Endothelial cell of umbilical vein (primary cell): ENCODE data around the gene SNX18. TPM values are rescaled to one million over a fixed set of nuclear protein-coding genes. Genes with fewer than 3 reads are reported as not detected.

ENCODE experiments used
- BruUV-seq: library from RNA; stranded (reverse); fragments of 400-500 nt; replicated peaks from 2 replicates; lab custom pipeline; 2021; lab: Mats Ljungman, UMichigan
- CTCF ChIA-PET: fragments of 300-600, 350-600 bp; sonication (Branson Sonifier 250); formaldehyde crosslinking; loops from one replicate; lab custom pipeline; 2021; ENCODE audit warnings: antibody characterized with exemption, inconsistent platforms; lab: Charles Lee
- POLR2A ChIA-PET: fragments of 300-600, 350-600 bp; sonication (Branson Sonifier 250); formaldehyde crosslinking; loops from one replicate; lab custom pipeline; 2021; ENCODE audit warnings: antibody characterized with exemption, inconsistent platforms; lab: Charles Lee
- DNase-seq: peaks from one replicate; pipeline ENCODE4 v3.0.0-alpha.2; 2011; ENCODE audit warnings: low read depth, low spot score
- FAIRE-seq: peaks from 2 replicates; lab custom pipeline; 2011; peaks lifted over from hg19 to GRCh38; lab: Jason Lieb, UNC
- H2AFZ ChIP-seq: 2 replicates; pipeline ENCODE4 v1.6.0; 2012; ENCODE audit warnings: low read depth, low read length, control low read depth, inconsistent platforms
- H3K27ac ChIP-seq: 2 replicates; pipeline ENCODE4 v1.5.1; 2011; ENCODE audit warnings: low read depth, mild to moderate bottlenecking, control low read depth, low read length, moderate library complexity; ENCODE audit not compliant: insufficient read depth
- H3K27me3 ChIP-seq, 2 experiments: 2 replicates each; pipeline versions ENCODE4 v1.6.0 to v1.6.1; 2011; ENCODE audit warnings: low read length in 2 of 2, mixed read lengths in 1 of 2; ENCODE audit not compliant: control insufficient read depth in 2 of 2, insufficient read depth in 2 of 2
- H3K36me3 ChIP-seq, 2 experiments: 2 replicates in 1 of 2; 3 replicates in 1 of 2; pipeline ENCODE4 v1.5.1; 2011; ENCODE audit warnings: low read length in 2 of 2, mild to moderate bottlenecking in 1 of 2, moderate library complexity in 1 of 2; ENCODE audit not compliant: control insufficient read depth in 2 of 2, insufficient read depth in 2 of 2; ENCODE audit errors: extremely low read depth in 1 of 2
- H3K4me1 ChIP-seq: 3 replicates; pipeline ENCODE4 v1.5.1; 2011; ENCODE audit warnings: mild to moderate bottlenecking, low read length; ENCODE audit not compliant: control insufficient read depth, insufficient read depth; ENCODE audit errors: extremely low read depth
- H3K4me2 ChIP-seq: 2 replicates; pipeline ENCODE4 v1.6.1; 2011; ENCODE audit warnings: low read length, control low read depth, mixed read lengths; ENCODE audit not compliant: insufficient read depth
- H3K4me3 ChIP-seq, 3 experiments: fragments of 200-600 bp in 1 of 3; sonication (generic), shearing (Covaris generic) in 1 of 3; replicated peaks in 1 of 3; 2 replicates each; pipeline ENCODE4 v1.5.1; 2011 to 2016; ENCODE audit warnings: control low read depth in 3 of 3, low read length in 3 of 3, mild to moderate bottlenecking in 2 of 3, inconsistent platforms in 1 of 3, low read depth in 1 of 3, moderate library complexity in 1 of 3; ENCODE audit not compliant: insufficient read depth in 1 of 3
- H3K79me2 ChIP-seq: 2 replicates; pipeline ENCODE4 v1.6.0; 2012; ENCODE audit warnings: low read length, inconsistent platforms; ENCODE audit not compliant: control insufficient read depth, insufficient read depth
- H3K9ac ChIP-seq: replicated peaks from 2 replicates; pipeline ENCODE3; 2011; ENCODE audit warnings: low read length, control low read depth; ENCODE audit not compliant: insufficient read depth; ENCODE audit errors: extremely low read depth
- H3K9me1 ChIP-seq: replicated peaks from 3 replicates; pipeline ENCODE4 v1.6.0; 2011; ENCODE audit warnings: mild to moderate bottlenecking, low read length; ENCODE audit not compliant: control insufficient read depth, insufficient read depth; ENCODE audit errors: extremely low read depth
- H3K9me3 ChIP-seq: replicated peaks from 2 replicates; pipeline ENCODE4 v1.5.1; 2012; ENCODE audit warnings: low read length, inconsistent platforms; ENCODE audit not compliant: control insufficient read depth, insufficient read depth
- H4K20me1 ChIP-seq: replicated peaks from 2 replicates; pipeline ENCODE3; 2011; ENCODE audit warnings: mild to moderate bottlenecking, low read length; ENCODE audit not compliant: control insufficient read depth, insufficient read depth; ENCODE audit errors: extremely low read depth
- EZH2 ChIP-seq: IDR thresholded peaks from 2 replicates; pipeline ENCODE4 v1.6.1; 2012; ENCODE audit warnings: borderline replicate concordance, low read depth, mild to moderate bottlenecking, moderate library complexity, low read length, inconsistent platforms; ENCODE audit not compliant: severe bottlenecking
- FOS ChIP-seq: IDR thresholded peaks from 2 replicates; pipeline ENCODE4 v1.6.1; 2011; ENCODE audit warnings: mild to moderate bottlenecking, low read length, moderate library complexity, borderline replicate concordance; ENCODE audit not compliant: insufficient read depth
- GATA2 ChIP-seq: IDR thresholded peaks from 2 replicates; pipeline ENCODE4 v1.7.0; 2011; ENCODE audit warnings: low read depth, mild to moderate bottlenecking, moderate library complexity, mixed read lengths, low read length; ENCODE audit not compliant: insufficient read length, insufficient read depth
- JUN ChIP-seq: IDR thresholded peaks from 2 replicates; pipeline ENCODE4 v1.6.1; 2011; ENCODE audit warnings: borderline replicate concordance, low read depth; ENCODE audit not compliant: insufficient read length, insufficient read depth
- MYC ChIP-seq: IDR thresholded peaks from one replicate; pipeline ENCODE4 v1.6.1; 2011; ENCODE audit warnings: mild to moderate bottlenecking, low read depth, low read length
- POLR2A ChIP-seq: IDR thresholded peaks from 2 replicates; pipeline ENCODE4 v1.6.1; 2012; ENCODE audit warnings: low read depth, mild to moderate bottlenecking, control low read depth, low read length
- POLR2AphosphoS5 ChIP-seq: IDR thresholded peaks from 2 replicates; pipeline ENCODE4 v1.6.1; 2012; ENCODE audit warnings: low read depth, mild to moderate bottlenecking, control low read depth, low read length, moderate library complexity; ENCODE audit not compliant: insufficient read depth
- dilution Hi-C: fragments of 300-500 bp; cut with MboI; formaldehyde crosslinking; loops from one replicate; pipeline ENCODE4 v1.15.0; 2019; ENCODE audit warnings: low sequenced_read_pairs; ENCODE audit not compliant: extremely low pct_ligation_motif_present
- intact Hi-C: fragments of 100-400 bp; cut with micrococcal nuclease; formaldehyde crosslinking; loops from one replicate; pipeline ENCODE4 v1.10.0; 2022
- polyA plus RNA-seq, 4 experiments: library from polyadenylated mRNA; depleted of rRNA in 3 of 4; stranded (reverse) in 3 of 4; unstranded in 1 of 4; fragments of >200 nt; gene quantifications; 2 replicates each; pipeline versions ENCODE4 v1.2.1 to v1.2.3, GENCODE V29; 2011 to 2012; ENCODE audit warnings: missing spikeins in 1 of 4
- total RNA-seq: library from RNA; stranded (reverse); gene quantifications from 2 replicates; pipeline ENCODE4 v1.2.3, GENCODE V29; 2021
- TF ChIP-seq, protein P1 (sequence below): IDR thresholded peaks from 2 replicates; pipeline ENCODE4 v1.6.1; 2011; ENCODE audit not compliant: insufficient read depth, insufficient read length
- TF ChIP-seq, protein P2 (sequence below), 2 donors: IDR thresholded peaks; 1 replicate in 1 of 2; 2 replicates in 1 of 2; pipeline ENCODE4 v1.5.1; 2011; ENCODE audit warnings: low read length in 2 of 2, mild to moderate bottlenecking in 2 of 2, moderate library complexity in 2 of 2, control low read depth in 1 of 2, inconsistent platforms in 1 of 2, low read depth in 1 of 2; ENCODE audit not compliant: insufficient read depth in 1 of 2; ENCODE audit errors: extremely low read depth in 1 of 2

SNX18 gene
- total and polyA plus RNA-seq, 2 donors (not counting 3 experiments of a cell fraction or from before 2014, with no cell fraction given) = 11.8 to 25.3 TPM

DNA sequence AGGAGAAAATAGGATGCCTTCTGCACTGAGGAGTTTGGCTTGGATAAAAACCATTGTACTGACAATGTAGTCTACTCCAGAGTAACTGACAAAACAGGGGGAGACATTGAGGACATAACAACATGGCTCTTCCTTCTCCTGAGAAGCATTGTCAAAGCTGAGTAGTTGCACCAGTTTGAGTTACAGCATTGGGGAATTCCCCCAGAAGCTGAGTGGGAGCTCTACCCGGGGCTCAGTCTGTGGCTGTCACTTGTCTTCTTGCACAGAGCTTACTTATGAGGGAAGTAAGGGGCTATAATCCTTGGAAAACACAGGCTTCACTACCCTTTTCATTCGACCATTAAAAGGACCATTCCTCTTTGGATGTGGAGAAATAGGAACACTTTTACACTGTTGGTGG, 40.9 kb upstream of the SNX18 start:
- no peaks in the 10 kb centered on the region for H3K36me3 ChIP-seq
- H3K4me2 ChIP-seq = no peak overlapping the region
- CTCF ChIA-PET = interaction anchor here (1.0 kb wide), 1 partner anchor 13 kb away, joined by 5 read pairs; no protein-coding TSS in a partner anchor
- no peak overlapping the region for H3K27ac ChIP-seq
- POLR2A ChIA-PET = no interaction called here
- H3K27me3 ChIP-seq = peaks cover 6 to 12% of the 10 kb centered on the region in 2 experiments
- dilution Hi-C loops (no loop called here), intact Hi-C loops (no loop called here)
- no peak overlapping the region for H2AFZ ChIP-seq
- no peaks in the 10 kb centered on the region for H3K9me1 ChIP-seq
- BruUV-seq = no TSS peak
- TF ChIP-seq FOS (no peak), POLR2A (no peak), GATA2 (no peak), EZH2 (no peak), MYC (no peak), JUN (no peak), POLR2AphosphoS5 (no peak)
- TF ChIP-seq, protein P1, sequence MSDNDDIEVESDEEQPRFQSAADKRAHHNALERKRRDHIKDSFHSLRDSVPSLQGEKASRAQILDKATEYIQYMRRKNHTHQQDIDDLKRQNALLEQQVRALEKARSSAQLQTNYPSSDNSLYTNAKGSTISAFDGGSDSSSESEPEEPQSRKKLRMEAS = no peak
- TF ChIP-seq, protein P2, sequence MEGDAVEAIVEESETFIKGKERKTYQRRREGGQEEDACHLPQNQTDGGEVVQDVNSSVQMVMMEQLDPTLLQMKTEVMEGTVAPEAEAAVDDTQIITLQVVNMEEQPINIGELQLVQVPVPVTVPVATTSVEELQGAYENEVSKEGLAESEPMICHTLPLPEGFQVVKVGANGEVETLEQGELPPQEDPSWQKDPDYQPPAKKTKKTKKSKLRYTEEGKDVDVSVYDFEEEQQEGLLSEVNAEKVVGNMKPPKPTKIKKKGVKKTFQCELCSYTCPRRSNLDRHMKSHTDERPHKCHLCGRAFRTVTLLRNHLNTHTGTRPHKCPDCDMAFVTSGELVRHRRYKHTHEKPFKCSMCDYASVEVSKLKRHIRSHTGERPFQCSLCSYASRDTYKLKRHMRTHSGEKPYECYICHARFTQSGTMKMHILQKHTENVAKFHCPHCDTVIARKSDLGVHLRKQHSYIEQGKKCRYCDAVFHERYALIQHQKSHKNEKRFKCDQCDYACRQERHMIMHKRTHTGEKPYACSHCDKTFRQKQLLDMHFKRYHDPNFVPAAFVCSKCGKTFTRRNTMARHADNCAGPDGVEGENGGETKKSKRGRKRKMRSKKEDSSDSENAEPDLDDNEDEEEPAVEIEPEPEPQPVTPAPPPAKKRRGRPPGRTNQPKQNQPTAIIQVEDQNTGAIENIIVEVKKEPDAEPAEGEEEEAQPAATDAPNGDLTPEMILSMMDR (IDR thresholded peaks at IDR 0.05; ENCODE audit: extremely low read depth in 1 of 2, insufficient read depth in 1 of 2, low read depth in 1 of 2, low read length in 2 of 2) = no peak
- no peaks in the 10 kb centered on the region for H3K9me3 ChIP-seq
- H3K79me2 ChIP-seq = no peaks in the 10 kb centered on the region
- DNase-seq (no peak), FAIRE-seq (no peak)
- H3K4me3 ChIP-seq = no peak overlapping the region
- no peaks in the 10 kb centered on the region for H3K4me1 ChIP-seq
- H4K20me1 ChIP-seq = no peaks in the 10 kb centered on the region
- H3K9ac ChIP-seq = no peak overlapping the region
